ENCODE data around the gene TBC1D3B. TPM values are rescaled to one million over a fixed set of nuclear protein-coding genes. Genes with fewer than 3 reads are reported as not detected.
"Not testable (repeated sequence)": the region's sequence is repeated elsewhere in the genome, so short reads cannot be mapped to it uniquely, and the experiment has no call there.

The TBC1D3B gene
- polyA plus RNA-seq, 1 experiment, result 2.3 TPM

DNA sequence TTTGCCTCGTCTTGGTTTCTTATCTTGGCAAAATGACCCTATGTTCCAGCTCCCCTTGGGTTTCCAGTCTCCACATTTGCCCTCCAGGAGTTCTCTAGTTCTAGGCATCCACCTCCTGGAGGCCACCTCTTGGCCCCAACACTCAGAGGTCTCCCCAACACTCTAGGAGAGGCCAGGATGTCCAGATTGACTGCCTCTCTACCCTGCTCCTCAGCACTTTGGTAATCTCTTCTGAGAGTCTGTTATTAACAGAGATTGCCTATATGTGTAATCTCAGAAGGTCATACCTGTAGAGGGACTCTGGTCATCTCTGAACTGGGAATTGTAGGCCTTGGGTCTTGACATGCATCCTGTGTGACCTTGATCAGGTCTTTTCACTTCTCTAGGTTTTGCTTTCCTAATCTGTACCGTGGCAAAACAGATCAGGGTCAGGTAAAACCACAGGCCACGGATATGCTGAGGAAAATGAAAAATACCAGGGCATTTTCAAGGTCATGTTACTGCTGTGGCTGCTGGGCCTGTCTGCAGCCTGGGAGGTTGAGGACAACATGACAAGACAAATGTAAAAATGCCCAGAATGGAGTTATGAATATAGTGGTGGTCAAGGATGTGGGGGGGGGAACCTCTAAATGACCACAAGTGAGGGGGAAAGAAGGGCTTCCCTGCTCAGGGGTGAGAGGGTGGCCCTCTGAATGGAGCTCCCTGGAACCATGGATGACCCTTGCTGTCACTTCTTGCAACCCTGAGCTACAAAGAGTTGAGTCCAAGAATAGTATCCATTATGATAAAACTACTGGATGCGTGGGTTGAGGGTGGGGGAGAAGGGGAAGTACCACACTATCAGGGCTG is 29.4 kb upstream of the TBC1D3B start:
- POLR2A ChIA-PET, result no interaction called here
- TF ChIP-seq, protein P1, sequence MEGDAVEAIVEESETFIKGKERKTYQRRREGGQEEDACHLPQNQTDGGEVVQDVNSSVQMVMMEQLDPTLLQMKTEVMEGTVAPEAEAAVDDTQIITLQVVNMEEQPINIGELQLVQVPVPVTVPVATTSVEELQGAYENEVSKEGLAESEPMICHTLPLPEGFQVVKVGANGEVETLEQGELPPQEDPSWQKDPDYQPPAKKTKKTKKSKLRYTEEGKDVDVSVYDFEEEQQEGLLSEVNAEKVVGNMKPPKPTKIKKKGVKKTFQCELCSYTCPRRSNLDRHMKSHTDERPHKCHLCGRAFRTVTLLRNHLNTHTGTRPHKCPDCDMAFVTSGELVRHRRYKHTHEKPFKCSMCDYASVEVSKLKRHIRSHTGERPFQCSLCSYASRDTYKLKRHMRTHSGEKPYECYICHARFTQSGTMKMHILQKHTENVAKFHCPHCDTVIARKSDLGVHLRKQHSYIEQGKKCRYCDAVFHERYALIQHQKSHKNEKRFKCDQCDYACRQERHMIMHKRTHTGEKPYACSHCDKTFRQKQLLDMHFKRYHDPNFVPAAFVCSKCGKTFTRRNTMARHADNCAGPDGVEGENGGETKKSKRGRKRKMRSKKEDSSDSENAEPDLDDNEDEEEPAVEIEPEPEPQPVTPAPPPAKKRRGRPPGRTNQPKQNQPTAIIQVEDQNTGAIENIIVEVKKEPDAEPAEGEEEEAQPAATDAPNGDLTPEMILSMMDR (IDR thresholded peaks at IDR 0.05; ENCODE audit: insufficient read depth, low read depth, low read length), result no peak
- Histone ChIP-seq H3K27me3 (ENCODE audit: control insufficient read depth, insufficient read depth, low read length) (no peaks in the 10 kb centered on the region), H3K36me3 (ENCODE audit: control insufficient read depth, insufficient read depth, low read length) (no peaks in the 10 kb centered on the region), H3K4me3 (ENCODE audit: low read depth, low read length) (no peak overlapping the region)
- DNase-seq (ENCODE audit: low read depth), result no peak
- CTCF ChIA-PET, result interaction anchor here (0.6 kb wide), 1 partner anchor 1263 kb away, joined by 7 read pairs; no protein-coding TSS in a partner anchor

DNA sequence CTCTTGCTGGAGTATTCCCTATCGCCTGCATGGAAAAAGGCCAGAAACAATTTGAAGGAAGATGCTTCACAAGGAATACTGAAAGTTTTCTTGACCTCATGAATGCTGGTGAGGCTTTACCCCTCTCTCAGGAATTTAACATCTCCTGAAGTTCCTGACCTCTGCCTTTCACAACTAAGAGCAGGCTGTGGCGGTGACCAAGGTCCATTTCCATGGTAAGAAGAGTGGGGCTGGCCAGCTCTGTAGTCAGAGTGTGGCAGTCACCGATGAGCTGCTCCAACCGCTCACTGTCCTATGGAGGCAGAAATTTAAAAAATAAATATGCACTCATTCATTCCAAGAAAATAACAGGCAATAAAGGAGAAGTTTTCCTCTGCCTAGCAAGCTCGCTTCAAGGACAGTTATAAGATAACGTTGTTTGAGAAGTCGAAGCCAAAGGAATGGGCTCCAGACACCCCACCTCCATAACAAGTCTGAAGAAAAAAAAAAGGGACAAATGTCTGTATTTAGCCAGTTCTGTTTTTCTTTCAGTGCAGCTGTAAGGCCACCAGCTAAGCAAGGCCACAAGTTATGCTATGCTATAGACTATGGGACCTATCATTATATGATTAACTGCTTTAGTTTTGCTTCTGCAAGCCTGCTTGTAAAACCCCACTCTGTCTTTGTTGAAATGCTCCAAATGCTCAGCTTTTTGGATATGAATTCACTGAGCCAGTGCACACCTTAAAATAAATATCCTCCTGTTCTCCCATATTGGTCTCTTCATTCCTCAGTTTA is 28.5 kb upstream of the TBC1D3B start:
- Histone ChIP-seq H3K4me3 (ENCODE audit: low read depth, low read length) (no peak overlapping the region), H3K36me3 (ENCODE audit: control insufficient read depth, insufficient read depth, low read length) (no peaks in the 10 kb centered on the region), H3K27me3 (ENCODE audit: control insufficient read depth, insufficient read depth, low read length) (no peaks in the 10 kb centered on the region)
- ChIA-PET POLR2A (no interaction called here), CTCF (interaction anchor here (0.6 kb wide), 1 partner anchor 1262 kb away, joined by 7 read pairs; no protein-coding TSS in a partner anchor)
- DNase-seq (ENCODE audit: low read depth), result no peak
- TF ChIP-seq, protein P1 (IDR thresholded peaks at IDR 0.05; ENCODE audit: insufficient read depth, low read depth, low read length), result no peak

DNA sequence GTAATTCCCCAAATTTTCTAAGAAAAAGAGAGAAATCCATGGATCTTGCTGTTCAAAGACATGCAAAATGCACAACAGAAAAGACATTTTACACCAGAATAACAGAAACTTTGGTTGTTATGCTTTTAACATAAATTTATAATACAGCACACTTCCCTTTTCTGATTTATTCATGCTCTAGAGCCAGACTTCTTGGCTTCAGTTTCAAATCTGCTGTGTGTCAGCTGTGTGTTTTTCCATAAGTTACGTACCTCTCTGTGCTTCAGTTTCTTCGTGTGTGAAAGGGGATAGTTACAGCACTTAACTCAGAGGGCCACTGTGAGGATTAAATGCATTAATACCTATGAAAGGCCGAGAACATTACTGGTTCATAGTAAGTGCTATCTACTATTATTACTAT is 26.9 kb upstream of the TBC1D3B start:
- DNase-seq (ENCODE audit: low read depth), result no peak
- POLR2A ChIA-PET, result no interaction called here
- CTCF ChIA-PET, result no interaction called here
- TF ChIP-seq, protein P1 (IDR thresholded peaks at IDR 0.05; ENCODE audit: insufficient read depth, low read depth, low read length), result no peak
- H3K4me3 ChIP-seq (ENCODE audit: low read depth, low read length), result no peak overlapping the region
- no peaks in the 10 kb centered on the region for H3K36me3 ChIP-seq (ENCODE audit: control insufficient read depth, insufficient read depth, low read length)
- no peaks in the 10 kb centered on the region for H3K27me3 ChIP-seq (ENCODE audit: control insufficient read depth, insufficient read depth, low read length)

DNA sequence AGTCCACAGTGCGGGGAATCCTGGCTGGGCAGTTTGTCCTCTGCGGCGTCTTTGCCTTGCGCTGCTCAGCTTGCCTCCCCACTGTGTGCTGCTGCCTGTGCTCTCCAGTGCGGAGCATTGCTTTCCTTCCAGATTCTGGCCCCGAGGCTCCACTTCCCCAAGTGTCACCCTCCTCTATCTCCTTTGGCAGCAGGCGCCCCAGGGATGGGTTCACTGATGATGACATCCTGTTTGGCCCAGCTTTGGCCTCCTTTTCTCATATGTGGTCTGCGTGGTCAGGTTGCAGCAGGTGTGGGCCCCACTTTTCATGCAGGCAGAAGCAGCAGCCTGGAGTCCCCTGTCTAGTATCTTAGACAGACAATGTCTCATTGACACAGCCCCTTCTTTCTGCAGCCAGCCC is 25.1 kb upstream of the TBC1D3B start:
- H3K27me3 ChIP-seq (ENCODE audit: control insufficient read depth, insufficient read depth, low read length); CTCF ChIA-PET; DNase-seq (ENCODE audit: low read depth); POLR2A ChIA-PET; H3K4me3 ChIP-seq (ENCODE audit: low read depth, low read length); H3K36me3 ChIP-seq (ENCODE audit: control insufficient read depth, insufficient read depth, low read length): not testable (repeated sequence)

DNA sequence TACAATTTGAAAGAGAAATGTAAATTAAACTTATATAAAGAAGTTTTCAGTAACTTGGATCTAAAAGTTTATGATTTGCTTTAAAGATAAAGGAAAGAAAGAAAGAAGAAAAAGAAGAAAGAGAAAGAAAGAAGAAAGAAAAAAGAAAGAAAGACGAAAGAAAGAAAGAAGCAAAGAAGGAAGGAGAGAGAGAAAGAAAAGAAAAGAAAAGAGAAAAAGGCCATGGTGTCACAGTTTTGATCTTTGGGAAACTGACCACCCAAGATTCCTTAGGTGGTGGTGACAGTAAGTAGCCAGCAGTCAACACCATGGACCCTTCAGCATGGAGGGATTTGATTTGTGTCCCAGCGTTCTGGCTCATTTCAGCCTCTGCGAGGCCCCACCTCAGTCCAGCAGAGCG is 24.7 kb upstream of the TBC1D3B start:
- H3K4me3 ChIP-seq (ENCODE audit: low read depth, low read length); DNase-seq (ENCODE audit: low read depth); H3K36me3 ChIP-seq (ENCODE audit: control insufficient read depth, insufficient read depth, low read length); POLR2A ChIA-PET; H3K27me3 ChIP-seq (ENCODE audit: control insufficient read depth, insufficient read depth, low read length); CTCF ChIA-PET: not testable (repeated sequence)

DNA sequence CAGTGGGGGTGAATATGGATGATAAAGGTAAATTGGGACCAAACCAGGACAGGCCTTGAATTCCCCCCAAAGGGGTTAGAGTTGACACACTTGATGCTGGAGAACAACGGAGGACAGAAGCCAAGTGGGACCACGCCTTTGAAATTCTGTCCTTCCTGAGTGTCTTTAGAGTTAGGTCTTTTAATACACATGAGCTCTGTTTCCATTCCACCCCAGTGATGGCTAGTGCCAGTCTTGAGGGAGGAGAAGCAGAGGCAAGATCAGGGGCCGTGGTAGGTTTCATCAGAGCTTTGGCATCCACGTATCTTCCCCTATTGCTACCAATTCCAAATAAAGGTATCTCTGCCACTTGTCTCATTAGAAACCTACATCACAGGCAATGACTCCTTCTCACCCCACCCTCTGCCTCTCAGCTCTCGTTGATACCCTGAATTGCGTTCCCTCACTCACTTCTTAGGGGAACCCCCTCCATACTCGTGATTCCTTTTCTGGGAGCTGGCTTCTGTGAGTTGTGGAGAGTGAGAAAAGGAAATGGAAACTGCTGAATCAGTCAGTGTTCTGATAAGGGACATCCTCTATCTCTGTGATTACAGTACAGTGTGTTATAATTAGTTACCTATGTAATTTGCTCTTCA is 22.5 kb upstream of the TBC1D3B start:
- no peak for DNase-seq (ENCODE audit: low read depth)
- no peaks in the 10 kb centered on the region for H3K36me3 ChIP-seq (ENCODE audit: control insufficient read depth, insufficient read depth, low read length)
- ChIA-PET POLR2A (no interaction called here), CTCF (no interaction called here)
- no peaks in the 10 kb centered on the region; the same call in none of the 2 replicates for H3K27me3 ChIP-seq (ENCODE audit: control insufficient read depth, insufficient read depth, low read length)
- H3K4me3 ChIP-seq (ENCODE audit: low read depth, low read length), result no peak overlapping the region
- TF ChIP-seq, protein P1 (IDR thresholded peaks at IDR 0.05; ENCODE audit: insufficient read depth, low read depth, low read length), result no peak
